HG03103 (cell line): ENCODE results near the gene FAM53C.
"Not testable (repeated sequence)": the region's sequence is repeated elsewhere in the genome, so short reads cannot be mapped to it uniquely, and the experiment has no call there.

Experiments used
- ATAC-seq: cut with Tn5 transposase; IDR thresholded peaks from one replicate; pipeline ENCODE4 v1.9.1; 2021; ENCODE audit warnings: low read depth; ENCODE audit not compliant: unreplicated experiment

Gene FAM53C

DNA sequence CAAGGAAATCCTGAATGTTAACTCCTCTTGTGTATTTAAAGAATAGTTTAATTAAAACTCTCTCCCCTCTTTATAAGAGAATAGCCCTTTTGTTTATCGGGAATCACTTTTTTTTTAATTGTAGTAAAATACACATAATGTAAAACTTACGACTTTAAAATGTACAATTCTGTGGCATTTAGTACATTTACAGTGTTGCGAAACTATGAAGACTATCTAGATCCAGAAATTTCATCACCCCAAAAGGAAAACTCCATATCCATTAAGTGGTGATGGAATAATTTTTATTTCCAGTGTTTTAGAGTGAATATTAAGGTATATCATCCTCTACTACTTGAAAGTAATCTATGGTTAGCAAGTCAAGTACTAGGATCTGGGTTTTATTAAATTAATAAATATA lies 51.3 kb downstream of the FAM53C start:
- ATAC-seq = no peak

DNA sequence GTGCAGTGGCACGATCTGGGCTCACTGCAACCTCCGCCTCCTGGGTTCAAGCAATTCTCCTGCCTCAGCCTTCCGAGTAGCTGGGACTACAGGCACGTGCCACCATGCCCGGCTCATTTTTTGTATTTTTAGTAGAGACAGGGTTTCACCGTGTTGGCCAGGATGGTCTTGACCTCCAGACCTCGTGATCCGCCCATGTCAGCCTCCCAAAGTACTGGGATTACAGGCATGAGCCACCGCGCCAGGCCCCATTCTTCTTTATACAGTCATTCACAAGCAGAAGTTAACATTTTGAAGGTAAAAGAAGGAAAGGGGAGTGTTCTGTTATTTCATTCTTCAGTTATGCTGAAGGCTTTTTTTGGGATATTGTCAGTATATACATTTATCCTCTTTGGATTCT lies 51.8 kb downstream of the FAM53C start:
- ATAC-seq = not testable (repeated sequence)

DNA sequence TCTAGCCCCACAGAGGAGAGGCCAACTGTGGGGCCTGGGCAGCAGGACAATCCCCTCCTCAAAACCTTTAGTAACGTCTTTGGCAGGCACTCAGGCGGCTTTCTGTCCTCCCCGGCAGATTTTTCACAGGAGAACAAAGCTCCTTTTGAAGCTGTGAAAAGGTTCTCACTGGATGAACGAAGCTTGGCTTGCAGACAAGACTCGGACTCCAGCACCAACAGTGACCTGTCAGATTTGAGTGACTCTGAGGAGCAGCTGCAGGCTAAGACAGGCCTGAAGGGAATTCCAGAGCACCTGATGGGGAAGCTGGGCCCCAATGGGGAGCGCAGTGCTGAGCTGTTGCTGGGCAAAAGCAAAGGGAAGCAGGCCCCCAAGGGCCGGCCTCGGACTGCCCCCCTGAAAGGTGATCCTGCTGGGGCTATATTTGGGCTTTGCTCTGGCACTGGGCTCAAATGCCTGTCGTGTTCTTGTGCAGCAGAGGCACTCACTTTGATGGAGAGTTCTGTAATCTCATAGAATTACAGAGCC lies 53.9 kb downstream of the FAM53C start:
- no peak for ATAC-seq
